GM18868 (cell line): ENCODE results near the gene PCDHGA10.
A peak's percentile ranks its signal among the peaks of the same experiment; 100 is the strongest.
"Not testable (repeated sequence)": the region's sequence is repeated elsewhere in the genome, so short reads cannot be mapped to it uniquely, and the experiment has no call there.

Source experiments
- ATAC-seq: cut with Tn5 transposase; IDR thresholded peaks from one replicate; pipeline ENCODE4 v1.9.1; 2021; ENCODE audit warnings: mild to moderate bottlenecking, moderate library complexity; ENCODE audit not compliant: unreplicated experiment

Gene PCDHGA10

DNA sequence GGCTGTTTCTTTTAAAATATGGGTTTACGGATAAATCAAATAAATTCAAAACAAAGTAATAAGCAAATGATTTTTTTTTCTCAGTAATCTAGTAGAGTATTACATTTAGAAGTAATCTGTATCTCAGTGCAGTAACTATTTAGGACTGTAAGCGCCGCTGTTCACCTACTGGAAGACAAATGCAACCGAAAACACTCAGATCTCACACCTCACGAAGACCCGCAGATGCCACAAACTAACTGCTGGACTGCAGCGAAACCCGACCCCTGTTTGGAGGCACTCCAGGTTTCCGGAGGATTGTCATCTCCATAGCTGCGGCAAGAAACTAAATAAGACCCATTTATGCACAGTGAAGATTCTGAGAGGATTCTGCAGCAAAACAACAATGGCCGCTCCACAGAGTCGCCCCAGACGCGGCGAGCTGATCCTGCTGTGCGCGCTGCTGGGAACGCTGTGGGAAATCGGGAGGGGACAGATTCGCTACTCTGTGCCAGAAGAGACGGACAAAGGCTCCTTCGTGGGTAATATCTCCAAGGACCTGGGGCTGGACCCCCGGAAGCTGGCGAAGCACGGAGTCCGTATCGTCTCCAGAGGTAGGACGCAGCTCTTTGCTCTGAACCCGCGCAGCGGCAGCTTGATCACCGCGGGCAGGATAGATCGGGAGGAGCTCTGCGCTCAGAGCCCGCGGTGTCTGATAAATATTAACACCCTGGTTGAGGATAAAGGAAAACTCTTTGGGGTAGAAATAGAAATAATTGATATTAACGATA lies 20.2 kb upstream of the PCDHGA10 start, which contains the start of gene PCDHGA8:
PCDHGA8 (plus strand) TSS at position 205 of the 770 bp plus-strand sequence; CDS start at position 386, 181 bp downstream.
- no peak for ATAC-seq

DNA sequence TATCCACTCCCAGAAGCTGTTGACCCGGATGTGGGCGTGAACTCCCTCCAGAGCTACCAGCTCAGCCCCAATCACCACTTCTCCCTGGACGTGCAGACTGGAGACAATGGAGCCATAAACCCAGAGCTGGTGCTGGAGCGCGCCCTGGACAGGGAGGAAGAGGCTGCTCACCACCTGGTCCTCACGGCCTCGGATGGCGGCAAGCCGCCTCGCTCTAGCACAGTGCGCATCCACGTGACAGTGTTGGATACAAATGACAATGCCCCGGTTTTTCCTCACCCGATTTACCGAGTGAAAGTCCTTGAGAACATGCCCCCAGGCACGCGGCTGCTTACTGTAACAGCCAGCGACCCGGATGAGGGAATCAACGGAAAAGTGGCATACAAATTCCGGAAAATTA lies 19.5 kb upstream of the PCDHGA10 start:
- ATAC-seq, result no peak

- not testable (repeated sequence) for ATAC-seq
These were observed 18.2 kb upstream of the PCDHGA10 start for GRCh38 chr5:141394401-141395187.

GRCh38 chr5:141397756-141398551 lies 14.8 kb upstream of the PCDHGA10 start, which contains the start of gene PCDHGB5:
PCDHGB5 (plus strand) TSS chr5:141397947; CDS start chr5:141398128, 181 bp downstream.
- peak; percentile 97 for ATAC-seq

- ATAC-seq, result no peak
These were observed 14.2 kb upstream of the PCDHGA10 start for GRCh38 chr5:141398608-141399007.

- no peak for ATAC-seq
These were observed 13.1 kb upstream of the PCDHGA10 start for GRCh38 chr5:141399555-141400258.

DNA sequence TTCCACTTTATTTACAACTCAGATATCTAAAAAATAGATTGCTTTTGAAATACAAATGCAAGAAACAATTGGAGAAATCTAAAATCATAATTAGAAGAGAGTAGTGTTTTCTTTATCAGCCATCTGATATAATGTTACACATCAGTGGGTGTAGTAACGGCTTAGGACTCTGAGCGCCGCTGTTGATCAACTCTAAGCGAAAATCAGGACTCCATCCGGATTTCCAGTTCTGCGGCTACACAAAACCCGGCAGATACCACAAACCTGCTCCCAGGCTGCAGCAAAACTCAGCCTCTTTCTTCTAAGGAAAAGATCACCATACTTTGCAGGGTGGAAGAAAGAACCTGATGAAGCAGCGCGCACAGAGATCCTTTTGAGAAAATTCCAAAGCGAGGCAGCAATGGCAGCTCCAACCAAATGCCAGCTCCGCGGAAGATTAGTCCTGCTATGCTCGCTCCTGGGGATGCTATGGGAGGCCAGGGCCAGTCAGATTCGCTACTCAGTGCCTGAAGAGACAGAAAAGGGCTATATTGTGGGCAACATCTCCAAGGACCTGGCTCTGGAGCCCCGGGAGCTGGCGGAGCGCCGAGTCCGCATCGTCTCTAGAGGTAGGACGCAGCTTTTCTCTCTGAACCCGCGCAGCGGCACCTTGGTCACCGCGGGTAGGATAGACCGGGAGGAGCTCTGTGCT lies 10.1 kb upstream of the PCDHGA10 start, which contains the start of gene PCDHGA9:
PCDHGA9 (plus strand) TSS at position 226 of the 691 bp plus-strand sequence; CDS start at position 401, 175 bp downstream.
- ATAC-seq, result no peak

GRCh38 chr5:141403387-141403786 lies 9.4 kb upstream of the PCDHGA10 start:
- ATAC-seq, result no peak

DNA sequence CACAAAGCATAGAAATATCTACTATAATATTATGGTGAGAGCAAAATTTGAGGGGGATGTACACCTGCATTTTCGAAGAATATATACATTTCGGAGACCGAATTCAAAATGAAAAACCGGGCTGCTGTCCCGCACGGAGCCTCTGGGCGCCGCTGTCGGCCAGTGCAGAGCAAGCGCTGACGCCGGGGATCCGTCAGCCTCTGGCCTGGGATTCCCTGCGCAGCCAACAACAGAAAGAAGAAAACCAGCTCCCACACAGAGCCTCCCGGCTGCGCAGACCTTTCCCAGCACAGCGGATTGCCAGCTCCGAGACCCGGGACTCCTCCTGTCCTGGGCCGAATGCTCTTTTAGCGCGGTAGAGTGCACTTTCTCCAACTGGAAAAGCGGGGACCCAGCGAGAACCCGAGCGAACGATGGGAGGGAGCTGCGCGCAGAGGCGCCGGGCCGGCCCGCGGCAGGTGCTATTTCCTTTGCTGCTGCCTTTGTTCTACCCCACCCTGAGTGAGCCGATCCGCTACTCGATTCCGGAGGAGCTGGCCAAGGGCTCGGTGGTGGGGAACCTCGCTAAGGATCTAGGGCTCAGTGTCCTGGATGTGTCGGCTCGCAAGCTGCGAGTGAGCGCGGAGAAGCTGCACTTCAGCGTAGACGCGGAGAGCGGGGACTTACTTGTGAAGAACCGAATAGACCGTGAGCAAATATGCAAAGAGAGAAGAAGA lies 4.8 kb upstream of the PCDHGA10 start, which contains the start of gene PCDHGB6:
PCDHGB6 (plus strand) TSS at position 232 of the 716 bp plus-strand sequence; CDS start at position 414, 182 bp downstream.
- ATAC-seq, result peak; percentile 82

- no peak for ATAC-seq
These were observed 3.0 kb upstream of the PCDHGA10 start for GRCh38 chr5:141409598-141410306.

GRCh38 chr5:141411575-141411974 lies 1.2 kb upstream of the PCDHGA10 start:
- no peak for ATAC-seq

DNA sequence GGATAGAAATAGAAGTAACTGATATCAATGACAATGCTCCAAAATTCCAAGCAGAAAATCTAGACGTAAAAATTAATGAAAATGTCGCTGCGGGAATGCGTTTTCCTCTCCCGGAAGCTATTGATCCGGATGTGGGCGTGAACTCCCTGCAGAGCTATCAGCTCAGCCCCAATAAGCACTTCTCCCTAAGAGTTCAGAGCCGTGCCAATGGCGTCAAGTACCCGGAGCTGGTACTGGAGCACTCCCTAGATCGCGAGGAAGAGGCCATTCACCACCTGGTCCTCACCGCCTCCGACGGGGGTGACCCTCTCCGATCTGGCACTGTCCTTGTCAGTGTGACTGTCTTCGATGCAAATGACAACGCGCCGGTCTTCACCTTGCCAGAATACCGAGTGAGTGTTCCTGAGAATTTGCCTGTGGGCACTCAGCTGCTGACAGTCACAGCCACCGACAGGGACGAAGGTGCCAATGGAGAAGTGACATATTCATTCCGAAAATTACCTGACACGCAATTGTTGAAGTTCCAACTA lies 818 bp downstream of the PCDHGA10 start:
- ATAC-seq, result no peak

DNA sequence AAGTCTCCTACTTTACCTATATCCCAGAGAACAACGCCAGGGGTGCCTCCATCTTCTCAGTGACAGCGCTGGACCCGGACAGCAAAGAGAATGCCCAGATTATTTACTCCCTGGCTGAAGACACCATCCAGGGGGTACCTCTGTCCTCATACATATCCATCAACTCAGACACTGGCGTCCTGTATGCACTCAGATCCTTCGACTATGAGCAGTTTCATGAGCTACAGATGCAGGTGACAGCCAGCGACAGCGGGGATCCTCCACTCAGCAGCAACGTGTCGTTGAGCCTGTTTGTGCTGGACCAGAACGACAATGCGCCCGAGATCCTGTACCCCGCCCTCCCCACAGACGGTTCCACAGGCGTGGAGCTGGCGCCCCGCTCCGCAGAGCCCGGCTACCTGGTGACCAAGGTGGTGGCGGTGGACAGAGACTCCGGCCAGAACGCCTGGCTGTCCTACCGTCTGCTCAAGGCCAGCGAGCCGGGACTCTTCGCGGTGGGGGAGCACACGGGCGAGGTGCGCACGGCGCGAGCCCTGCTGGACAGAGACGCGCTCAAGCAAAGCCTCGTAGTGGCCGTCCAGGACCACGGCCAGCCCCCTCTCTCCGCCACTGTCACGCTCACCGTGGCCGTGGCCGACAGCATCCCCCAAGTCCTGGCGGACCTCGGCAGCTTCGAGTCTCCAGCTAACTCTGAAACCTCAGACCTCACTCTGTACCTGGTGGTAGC lies 1.9 kb downstream of the PCDHGA10 start:
- not testable (repeated sequence) for ATAC-seq

DNA sequence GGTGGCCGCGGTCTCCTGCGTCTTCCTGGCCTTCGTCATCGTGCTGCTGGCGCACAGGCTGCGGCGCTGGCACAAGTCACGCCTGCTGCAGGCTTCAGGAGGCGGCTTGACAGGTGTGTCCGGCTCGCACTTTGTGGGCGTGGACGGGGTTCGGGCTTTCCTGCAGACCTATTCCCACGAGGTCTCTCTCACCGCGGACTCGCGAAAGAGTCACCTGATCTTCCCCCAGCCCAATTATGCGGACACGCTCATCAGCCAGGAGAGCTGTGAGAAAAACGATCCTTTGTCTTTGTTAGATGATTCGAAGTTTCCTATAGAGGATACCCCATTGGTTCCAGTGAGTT lies 2.5 kb downstream of the PCDHGA10 start:
- not testable (repeated sequence) for ATAC-seq

DNA sequence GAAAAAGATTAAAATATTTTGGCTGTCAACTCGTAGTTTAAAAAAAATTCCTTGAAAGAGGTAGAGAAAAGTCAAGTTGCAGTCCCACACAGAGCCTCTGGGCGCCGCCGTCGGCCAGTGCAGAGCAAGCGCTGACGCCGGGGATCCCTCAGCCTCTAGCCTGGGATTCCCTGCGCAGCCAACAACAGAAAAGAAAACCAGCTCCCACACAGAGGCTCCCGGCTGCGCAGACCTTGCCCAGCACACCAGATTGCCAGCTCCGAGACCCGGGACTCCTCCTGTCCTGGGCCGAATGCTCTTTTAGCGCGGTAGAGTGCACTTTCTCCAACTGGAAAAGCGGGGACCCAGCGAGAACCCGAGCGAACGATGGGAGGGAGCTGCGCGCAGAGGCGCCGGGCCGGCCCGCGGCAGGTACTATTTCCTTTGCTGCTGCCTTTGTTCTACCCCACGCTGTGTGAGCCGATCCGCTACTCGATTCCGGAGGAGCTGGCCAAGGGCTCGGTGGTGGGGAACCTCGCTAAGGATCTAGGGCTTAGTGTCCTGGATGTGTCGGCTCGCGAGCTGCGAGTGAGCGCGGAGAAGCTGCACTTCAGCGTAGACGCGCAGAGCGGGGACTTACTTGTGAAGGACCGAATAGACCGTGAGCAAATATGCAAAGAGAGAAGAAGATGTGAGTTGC lies 4.8 kb downstream of the PCDHGA10 start, which contains the start of gene PCDHGB7:
PCDHGB7 (plus strand) TSS at position 184 of the 679 bp plus-strand sequence; CDS start at position 367, 183 bp downstream.
- ATAC-seq, result peak; percentile 69

DNA sequence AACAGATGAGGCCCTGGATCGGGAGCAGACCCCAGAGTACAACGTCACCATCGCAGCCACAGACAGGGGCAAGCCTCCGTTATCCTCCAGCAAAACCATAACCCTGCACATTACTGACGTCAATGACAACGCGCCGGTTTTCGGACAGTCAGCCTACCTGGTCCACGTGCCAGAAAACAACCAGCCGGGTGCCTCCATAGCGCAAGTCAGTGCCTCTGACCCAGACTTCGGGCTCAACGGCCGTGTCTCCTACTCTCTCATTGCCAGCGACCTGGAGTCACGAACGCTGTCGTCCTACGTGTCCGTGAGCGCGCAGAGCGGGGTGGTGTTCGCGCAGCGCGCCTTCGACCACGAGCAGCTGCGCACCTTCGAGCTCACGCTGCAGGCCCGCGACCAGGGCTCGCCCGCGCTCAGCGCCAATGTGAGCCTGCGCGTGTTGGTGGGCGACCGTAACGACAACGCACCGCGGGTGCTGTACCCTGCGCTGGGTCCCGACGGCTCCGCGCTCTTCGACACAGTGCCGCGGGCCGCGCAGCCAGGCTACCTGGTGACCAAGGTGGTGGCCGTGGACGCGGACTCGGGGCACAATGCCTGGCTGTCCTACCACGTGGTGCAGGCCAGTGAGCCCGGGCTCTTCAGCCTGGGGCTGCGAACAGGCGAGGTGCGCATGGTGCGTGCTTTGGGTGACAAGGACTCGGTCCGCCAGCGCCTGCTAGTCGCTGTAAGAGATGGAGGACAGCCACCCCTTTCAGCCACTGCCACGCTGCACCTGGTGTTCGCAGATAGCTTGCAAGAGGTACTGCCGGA lies 6.5 kb downstream of the PCDHGA10 start:
- no peak for ATAC-seq
